ENCODE measurements around the gene ACTN1.

DNA sequence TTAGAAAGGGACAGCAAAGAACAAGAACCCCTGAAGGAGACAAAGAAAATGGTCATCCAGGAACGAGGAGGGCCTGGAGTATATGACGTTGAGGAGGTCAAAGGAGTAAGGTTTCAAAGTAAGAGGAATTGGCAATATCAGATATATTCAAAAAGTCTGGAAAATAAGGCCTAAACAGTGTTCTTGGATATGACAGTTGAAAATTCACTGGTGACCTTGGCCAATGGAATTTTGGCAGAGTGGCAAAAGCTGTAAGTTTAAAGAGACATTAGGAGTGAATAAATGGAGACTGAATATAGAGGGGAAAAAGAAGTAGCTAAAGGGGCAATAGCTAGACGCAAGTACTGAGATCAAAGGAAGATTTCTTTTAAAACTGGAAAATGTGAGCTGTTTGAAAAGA, 4.1 kb upstream of the ACTN1 start:
- no peak for TF ChIP-seq POLR2A (IDR thresholded peaks at IDR 0.05)
- TF ChIP-seq, protein P1, sequence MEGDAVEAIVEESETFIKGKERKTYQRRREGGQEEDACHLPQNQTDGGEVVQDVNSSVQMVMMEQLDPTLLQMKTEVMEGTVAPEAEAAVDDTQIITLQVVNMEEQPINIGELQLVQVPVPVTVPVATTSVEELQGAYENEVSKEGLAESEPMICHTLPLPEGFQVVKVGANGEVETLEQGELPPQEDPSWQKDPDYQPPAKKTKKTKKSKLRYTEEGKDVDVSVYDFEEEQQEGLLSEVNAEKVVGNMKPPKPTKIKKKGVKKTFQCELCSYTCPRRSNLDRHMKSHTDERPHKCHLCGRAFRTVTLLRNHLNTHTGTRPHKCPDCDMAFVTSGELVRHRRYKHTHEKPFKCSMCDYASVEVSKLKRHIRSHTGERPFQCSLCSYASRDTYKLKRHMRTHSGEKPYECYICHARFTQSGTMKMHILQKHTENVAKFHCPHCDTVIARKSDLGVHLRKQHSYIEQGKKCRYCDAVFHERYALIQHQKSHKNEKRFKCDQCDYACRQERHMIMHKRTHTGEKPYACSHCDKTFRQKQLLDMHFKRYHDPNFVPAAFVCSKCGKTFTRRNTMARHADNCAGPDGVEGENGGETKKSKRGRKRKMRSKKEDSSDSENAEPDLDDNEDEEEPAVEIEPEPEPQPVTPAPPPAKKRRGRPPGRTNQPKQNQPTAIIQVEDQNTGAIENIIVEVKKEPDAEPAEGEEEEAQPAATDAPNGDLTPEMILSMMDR (IDR thresholded peaks at IDR 0.05), result no peak
